ENCODE results near the gene PPP1R14B. TPM values are rescaled to one million over a fixed set of nuclear protein-coding genes. Genes with fewer than 3 reads are reported as not detected.

Gene PPP1R14B
- total RNA-seq, 2 donors from 2014 or later = 96.2 to 147 TPM

DNA sequence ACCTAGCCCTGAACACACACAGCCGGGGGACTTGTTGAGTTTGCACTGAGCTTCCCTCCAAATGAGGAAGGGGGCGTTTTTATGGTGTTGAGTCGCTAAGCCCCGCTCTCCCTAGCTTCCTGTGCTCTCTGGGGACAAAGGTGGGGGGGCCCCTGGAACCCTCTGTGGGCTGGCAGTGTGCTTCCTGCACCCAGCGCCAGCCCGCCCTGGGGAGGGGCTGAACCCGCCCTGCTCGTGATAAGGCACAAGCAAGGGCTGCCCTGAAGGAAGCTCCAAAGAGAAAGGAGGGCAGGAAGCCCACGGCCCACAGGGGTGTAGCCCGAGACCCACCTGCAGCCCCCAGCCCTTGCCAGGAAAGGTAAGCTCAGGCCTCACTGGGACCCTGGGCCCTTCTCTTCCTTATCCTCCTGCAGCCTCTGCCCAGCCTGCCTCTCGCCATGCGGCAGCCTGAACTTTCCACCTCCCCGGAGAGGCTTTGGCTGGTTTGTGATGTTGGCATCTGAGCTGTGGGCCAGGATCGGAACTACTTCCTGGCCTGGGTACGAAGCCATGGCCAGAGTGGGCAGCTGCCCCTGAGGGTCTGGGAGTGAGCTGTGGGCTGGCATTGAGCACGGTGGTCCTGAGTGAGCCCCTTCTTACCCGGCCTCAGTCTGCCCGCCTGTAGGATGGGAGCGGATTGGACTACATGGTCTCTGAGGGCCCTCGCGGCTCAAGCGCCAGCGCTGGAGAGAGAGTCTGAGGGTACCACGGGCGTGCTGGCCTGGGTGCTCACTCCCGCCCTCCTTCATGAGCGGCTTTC is 40.1 kb downstream of the PPP1R14B start, which contains the start of gene FERMT3:
Gene FERMT3, plus strand, starts transcription at position 265 of the 799 bp plus-strand sequence. CDS start 644 bp downstream, outside the sequence.
- intact Hi-C loops (cut with DNase I, micrococcal nuclease) = loop anchor here (10.0 kb wide), 2 partner anchors 78 to 98 kb away; partner anchors contain the start of genes BAD (in 1 of the 2), CATSPERZ (in 1 of the 2), ESRRA (in 1 of the 2) and GPR137 (in 1 of the 2)
- ATAC-seq = peak; percentile 86
- DNase-seq = peak; percentile 92

DNA sequence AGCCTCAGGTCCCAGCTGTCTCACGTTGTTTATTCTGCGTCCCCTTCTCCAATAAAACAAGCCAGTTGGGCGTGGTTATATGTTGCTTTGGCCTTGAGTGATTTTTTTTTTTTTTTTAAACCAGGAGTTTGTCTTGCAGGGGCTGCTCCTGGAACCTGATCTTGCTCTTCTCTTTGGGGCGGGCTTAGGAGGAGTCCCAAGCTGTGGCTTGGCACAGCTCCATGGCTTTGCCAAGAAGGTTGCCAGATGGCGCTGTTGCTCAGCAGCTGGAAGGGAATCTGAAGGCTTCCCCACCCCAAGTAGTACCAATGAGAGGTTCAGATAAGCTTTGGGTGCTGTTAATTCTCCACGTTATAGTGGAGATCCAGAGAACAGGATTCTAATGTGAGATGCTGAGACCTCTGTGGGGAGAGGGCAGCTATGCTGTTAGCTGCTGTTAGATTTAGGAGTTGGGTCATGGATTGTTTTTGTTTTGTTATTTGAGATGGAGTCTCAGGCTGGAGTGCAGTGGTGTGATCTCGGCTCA is 42.2 kb downstream of the PPP1R14B start:
- peak; percentile 87 to 94 for DNase-seq
- peak; percentile 73 for ATAC-seq
- intact Hi-C loops (cut with DNase I, micrococcal nuclease) = loop anchor here (10.0 kb wide), 2 partner anchors 80 to 100 kb away; partner anchors contain the start of genes BAD (in 1 of the 2), CATSPERZ (in 1 of the 2), ESRRA (in 1 of the 2) and GPR137 (in 1 of the 2)

DNA sequence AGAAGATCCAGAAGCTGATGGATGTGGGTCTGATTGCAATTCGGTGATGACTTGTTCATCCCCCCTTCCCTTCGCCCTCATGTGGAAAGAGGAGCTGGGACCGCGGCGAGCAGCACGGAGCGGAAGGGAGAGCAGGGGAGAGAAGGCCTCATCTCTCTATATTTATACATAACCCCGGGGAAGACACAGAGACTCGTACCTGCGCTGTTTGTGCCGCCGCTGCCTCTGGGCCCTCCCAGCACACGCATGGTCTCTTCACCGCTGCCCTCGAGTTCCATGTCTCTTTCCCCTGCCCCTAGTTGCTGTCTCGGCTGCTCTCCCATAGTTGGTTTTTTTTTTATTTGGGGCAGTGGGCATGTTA is 42.7 kb downstream of the PPP1R14B start:
- ATAC-seq = no peak
- intact Hi-C loops (cut with DNase I, micrococcal nuclease) = loop anchor here (10.0 kb wide), 2 partner anchors 81 to 101 kb away; partner anchors contain the start of genes BAD (in 1 of the 2), CATSPERZ (in 1 of the 2), ESRRA (in 1 of the 2) and GPR137 (in 1 of the 2)
- DNase-seq = no peak

DNA sequence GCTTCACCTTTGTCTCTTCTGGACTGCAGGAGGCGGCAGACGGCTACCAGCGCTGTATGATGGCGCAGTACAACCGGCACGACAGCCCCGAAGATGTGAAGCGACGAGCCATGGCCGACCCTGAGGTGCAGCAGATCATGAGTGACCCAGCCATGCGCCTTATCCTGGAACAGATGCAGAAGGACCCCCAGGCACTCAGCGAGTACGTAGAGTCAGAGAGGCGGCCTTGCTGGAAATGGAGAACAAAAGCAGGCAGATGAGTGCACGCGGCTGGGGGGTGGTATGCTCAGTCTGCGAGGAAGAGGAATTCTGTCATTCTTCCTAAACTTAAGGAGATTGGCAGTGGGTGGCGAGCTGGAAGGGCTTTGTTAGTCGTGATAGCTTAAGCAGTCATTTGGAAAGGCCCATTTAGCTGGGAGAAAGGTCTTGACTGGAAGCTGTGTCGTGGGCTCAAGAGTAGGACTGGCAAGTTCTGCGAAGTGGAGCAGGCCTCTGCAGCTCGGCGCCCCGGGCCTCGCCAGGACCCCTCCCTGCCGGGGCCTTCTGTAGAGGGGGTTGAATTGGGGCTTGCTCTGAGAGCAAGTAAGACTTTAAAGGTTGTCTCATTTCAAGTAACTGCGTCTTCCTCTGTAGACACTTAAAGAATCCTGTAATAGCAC is 43.2 kb downstream of the PPP1R14B start:
- intact Hi-C loops (cut with DNase I, micrococcal nuclease) = loop anchor here (10.0 kb wide), 2 partner anchors 81 to 101 kb away; partner anchors contain the start of genes BAD (in 1 of the 2), CATSPERZ (in 1 of the 2), ESRRA (in 1 of the 2) and GPR137 (in 1 of the 2)
- DNase-seq = no peak

DNA sequence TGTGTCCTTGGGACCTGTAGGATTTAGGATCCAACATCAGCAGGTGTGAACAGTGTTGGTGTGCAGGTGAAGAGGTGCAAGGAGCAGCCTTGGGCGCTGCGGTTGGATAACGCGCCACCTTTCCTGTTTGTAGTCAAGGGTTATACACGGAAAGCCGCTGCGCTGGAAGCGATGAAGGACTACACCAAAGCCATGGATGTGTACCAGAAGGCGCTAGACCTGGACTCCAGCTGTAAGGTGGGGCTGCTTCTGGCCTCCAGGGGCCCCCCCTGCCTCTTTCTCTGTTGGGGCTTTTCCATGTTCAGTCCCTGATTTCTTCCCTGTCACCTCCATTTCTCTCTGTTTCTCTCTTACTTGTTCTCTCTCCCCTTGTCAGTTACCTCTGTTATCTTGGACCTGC is 43.8 kb downstream of the PPP1R14B start:
- intact Hi-C loops (cut with DNase I, micrococcal nuclease) = loop anchor here (10.0 kb wide), 2 partner anchors 82 to 102 kb away; partner anchors contain the start of genes BAD (in 1 of the 2), CATSPERZ (in 1 of the 2), ESRRA (in 1 of the 2) and GPR137 (in 1 of the 2)
- ATAC-seq (no peak), DNase-seq (no peak)

More for the DNA sequence above, 43.2 kb downstream of the PPP1R14B start:
- no peak for ATAC-seq

DNA sequence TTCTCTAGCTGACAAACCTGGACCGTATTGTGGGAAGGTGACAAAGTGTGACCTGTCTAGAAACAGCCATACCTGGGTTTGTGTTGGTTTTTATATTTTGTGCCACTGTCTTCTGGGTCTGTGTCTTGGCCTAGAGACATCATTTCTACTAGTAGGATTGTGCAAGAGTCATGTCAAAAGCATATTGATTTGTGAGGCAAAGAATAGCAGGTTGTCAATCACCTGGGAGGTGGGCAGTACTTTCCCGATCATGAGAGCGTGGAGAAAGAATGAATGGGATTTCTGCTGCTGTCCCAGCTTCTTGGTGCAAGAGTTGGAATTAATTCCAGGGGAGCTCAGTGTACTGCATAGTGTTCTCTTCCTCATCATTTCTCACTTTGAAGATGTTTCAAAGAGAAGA is 45.2 kb downstream of the PPP1R14B start:
- intact Hi-C loops (cut with DNase I, micrococcal nuclease) = loop anchor here (10.0 kb wide), 2 partner anchors 83 to 103 kb away; partner anchors contain the start of genes BAD (in 1 of the 2), CATSPERZ (in 1 of the 2), ESRRA (in 1 of the 2) and GPR137 (in 1 of the 2)
- ATAC-seq = no peak

DNA sequence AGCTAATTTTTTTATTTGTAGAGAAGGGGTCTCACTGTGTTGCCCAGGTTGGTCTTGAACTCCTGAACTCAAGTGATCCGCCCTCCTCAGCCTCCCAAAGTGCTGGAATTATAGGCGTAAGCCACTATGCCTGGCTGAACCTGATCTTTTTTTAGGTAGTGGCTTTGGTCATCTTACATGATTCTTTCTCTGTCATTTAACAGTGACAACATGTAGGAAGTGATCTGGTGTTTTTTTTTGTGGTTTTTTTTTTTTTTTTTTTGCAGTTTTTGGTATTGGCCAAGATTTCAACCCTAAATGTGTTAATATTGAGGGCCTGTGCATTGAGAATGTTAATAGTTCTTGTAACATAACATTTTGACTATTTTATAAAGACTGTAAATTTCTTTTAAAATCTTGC is 48.2 kb downstream of the PPP1R14B start:
- intact Hi-C loops (cut with DNase I, micrococcal nuclease) = no loop called here
- DNase-seq = no peak
- ATAC-seq = no peak

More for the DNA sequence above, 45.2 kb downstream of the PPP1R14B start:
- DNase-seq = no peak

DNA sequence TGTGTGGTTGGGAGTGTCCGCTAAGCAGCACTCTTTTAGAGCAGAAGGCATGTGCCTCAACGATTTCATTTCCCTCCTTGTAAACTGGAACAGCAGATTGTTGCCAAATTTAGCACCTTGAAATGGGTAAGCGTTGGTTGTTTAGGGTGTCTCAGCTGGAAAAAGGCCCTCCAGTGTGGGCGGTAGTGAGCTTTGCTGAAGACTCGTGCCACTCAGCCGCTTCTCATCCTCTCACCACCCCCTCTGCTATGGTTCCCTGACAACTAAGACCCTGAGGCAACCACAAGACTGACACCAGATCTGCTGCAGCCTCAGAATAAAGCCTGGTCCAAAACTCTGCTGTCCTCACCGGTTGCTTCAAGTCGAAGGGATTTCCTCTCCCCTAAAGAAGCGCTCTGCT is 50.1 kb downstream of the PPP1R14B start:
- ATAC-seq (no peak), DNase-seq (no peak)
- intact Hi-C loops (cut with DNase I, micrococcal nuclease) = no loop called here

Other genes with a start within 250 kb of the PPP1R14B start
- gene FLRT1, start 211.0 kb downstream of the PPP1R14B start, total RNA-seq = 1 to 10 TPM in 1 of 2 donors, not detected in 1; 1.2 TPM
- gene MACROD1, start 80.8 kb downstream of the PPP1R14B start, total RNA-seq = 10 to 100 TPM; 31.6 to 47.0 TPM
- 10 to 100 TPM; 61.2 to 75.1 TPM for gene STIP1, start 60.8 kb downstream of the PPP1R14B start, total RNA-seq
- gene FERMT3, start 40.2 kb downstream of the PPP1R14B start, total RNA-seq = 10 to 100 TPM; 16.1 to 21.7 TPM
- gene TRPT1, start 20.8 kb downstream of the PPP1R14B start, total RNA-seq = 10 to 100 TPM; 58.5 to 74.6 TPM
- 100 to 1,000 TPM; 116 to 154 TPM for gene NUDT22, start 20.7 kb downstream of the PPP1R14B start, total RNA-seq
- 10 to 100 TPM; 54.8 to 60.6 TPM for gene DNAJC4, start 16.4 kb downstream of the PPP1R14B start, total RNA-seq
- gene VEGFB, start 12.4 kb downstream of the PPP1R14B start, total RNA-seq = 10 to 100 TPM; 40.8 to 68.8 TPM
- 100 to 1,000 TPM in 1 of 2 donors, 10 to 100 TPM in 1; 78.5 to 104 TPM for gene FKBP2, start 5.8 kb downstream of the PPP1R14B start, total RNA-seq
- 10 to 100 TPM; 69.9 to 92.2 TPM for gene PLCB3, start 4.6 kb upstream of the PPP1R14B start, total RNA-seq
- 10 to 100 TPM; 83.9 to 90.0 TPM for gene BAD, start 37.7 kb upstream of the PPP1R14B start, total RNA-seq
- gene GPR137, start 38.9 kb upstream of the PPP1R14B start, total RNA-seq = 10 to 100 TPM; 31.2 to 37.3 TPM
- not detected for gene KCNK4, start 44.4 kb upstream of the PPP1R14B start, total RNA-seq
- gene CATSPERZ, start 53.4 kb upstream of the PPP1R14B start, total RNA-seq = under 1 TPM; 0.43 to 0.98 TPM
- gene ESRRA, start 58.6 kb upstream of the PPP1R14B start, total RNA-seq = 100 to 1,000 TPM; 185 to 212 TPM
- gene TRMT112, start 70.6 kb upstream of the PPP1R14B start, total RNA-seq = 10 to 100 TPM; 60.6 to 67.5 TPM
- gene PRDX5, start 71.2 kb upstream of the PPP1R14B start, total RNA-seq = 100 to 1,000 TPM; 272 to 327 TPM
- 10 to 100 TPM; 21.6 to 28.8 TPM for gene CCDC88B, start 93.3 kb upstream of the PPP1R14B start, total RNA-seq
- 10 to 100 TPM; 30.4 to 42.6 TPM for gene RPS6KA4, start 112.2 kb upstream of the PPP1R14B start, total RNA-seq